ELF-1 (cell line): ENCODE measurements around the gene SMARCC1.
A peak's percentile ranks its signal among the peaks of the same experiment; 100 is the strongest.

ENCODE experiments used
- DNase-seq: peaks from one replicate; pipeline ENCODE4 v3.0.0-alpha.2; 2016; ENCODE audit warnings: low read depth, low spot score

The SMARCC1 gene

DNA sequence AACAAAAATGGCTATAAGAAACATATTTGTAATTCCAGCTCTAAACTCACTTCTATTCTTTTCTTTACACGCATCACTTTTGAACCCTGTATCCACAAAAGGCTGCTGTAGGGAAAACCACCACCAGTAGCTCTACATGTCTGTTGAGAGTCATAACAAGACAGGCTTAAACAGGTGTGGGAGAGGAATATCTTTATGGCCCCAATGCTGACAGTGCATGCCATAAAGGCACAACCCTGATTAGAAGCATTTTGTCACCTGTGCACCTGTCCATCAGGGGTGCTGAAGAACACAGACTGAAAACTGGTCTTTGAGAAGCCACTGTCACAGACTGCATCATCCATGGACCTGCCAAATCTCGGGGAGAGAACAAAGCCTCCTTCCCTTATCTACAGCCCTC, 191.5 kb downstream of the SMARCC1 start:
- no peak for DNase-seq

DNA sequence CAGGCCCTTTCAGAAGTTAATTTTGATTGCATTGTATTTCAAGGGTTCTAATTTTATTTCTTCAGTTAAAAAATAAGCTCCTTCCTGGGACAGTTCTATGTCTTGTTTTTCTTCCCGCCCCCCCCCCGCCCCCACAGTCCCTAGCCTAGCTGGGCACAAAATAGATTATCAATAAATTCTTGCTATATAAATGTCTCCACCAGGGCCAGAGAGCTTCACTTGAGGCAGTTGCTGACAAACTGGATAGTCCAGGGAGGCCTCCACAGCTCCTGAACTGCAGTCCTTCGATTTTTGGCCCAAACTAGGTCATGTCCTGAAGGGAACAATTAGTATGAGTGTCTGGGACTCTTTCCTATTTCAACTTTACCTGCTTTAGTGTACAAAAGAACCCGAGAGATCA, 193.1 kb downstream of the SMARCC1 start:
- DNase-seq = no peak

DNA sequence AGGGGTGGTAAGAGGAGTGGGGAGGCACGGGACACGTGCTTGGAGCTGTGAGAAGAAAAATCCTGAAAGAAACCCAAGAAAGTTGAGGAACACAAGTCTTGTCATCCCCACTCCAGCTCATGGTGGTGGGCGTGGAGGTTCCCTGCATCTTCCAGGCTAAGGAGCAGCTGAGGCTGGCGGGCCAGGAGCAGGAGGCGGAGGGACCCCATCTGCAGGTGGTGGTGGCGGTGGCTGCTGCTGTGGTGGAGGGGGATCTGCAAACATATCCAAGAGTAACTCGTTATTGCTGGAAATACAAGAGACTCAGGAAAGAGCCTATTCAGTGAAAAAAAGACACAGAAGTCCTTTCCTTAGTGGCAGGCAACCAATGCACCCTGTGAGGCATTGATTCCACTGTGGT, 193.6 kb downstream of the SMARCC1 start:
- DNase-seq = no peak

DNA sequence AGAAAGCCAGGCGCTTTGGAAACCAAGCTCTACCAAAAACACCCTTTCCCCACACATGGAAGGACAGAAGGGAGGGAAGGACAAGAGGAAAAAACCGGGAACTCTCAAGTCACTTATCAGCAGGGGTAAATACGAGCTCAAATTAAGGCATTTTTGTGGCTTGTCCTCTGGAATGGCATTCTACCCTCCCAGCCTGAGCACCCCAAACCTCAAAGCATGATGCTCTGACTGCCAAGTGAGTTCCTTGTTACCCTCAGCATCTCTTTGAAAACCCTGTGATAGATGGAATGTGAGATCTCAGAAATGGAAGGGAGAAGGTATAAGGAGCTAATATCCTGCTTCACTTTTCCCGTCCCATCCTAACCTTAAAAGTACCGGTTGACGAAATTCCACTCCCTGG, 194.9 kb downstream of the SMARCC1 start:
- DNase-seq = no peak

- DNase-seq = peak; percentile 22
Observed at GRCh38 chr3:47583320-47584075, 198.2 kb downstream of the SMARCC1 start.

DNA sequence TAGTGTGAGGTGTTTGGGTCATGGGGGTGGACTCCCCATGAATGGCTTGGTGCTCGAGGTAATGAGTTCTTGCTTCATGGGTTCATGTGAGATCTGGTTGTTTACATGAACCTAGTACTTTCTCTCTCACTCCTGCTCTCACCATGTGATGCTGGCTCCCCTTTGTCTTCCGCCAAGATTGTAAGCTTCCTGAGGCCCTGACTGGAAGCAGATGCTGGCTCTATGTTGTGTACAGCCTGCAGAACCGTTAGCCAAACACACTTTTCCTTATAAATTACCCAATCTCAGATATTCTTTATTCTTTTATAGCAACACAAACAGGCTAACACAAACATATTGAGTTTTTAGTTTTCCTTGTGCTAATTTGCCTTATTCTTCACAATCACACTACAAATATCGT, 199.9 kb downstream of the SMARCC1 start:
- no peak for DNase-seq

DNA sequence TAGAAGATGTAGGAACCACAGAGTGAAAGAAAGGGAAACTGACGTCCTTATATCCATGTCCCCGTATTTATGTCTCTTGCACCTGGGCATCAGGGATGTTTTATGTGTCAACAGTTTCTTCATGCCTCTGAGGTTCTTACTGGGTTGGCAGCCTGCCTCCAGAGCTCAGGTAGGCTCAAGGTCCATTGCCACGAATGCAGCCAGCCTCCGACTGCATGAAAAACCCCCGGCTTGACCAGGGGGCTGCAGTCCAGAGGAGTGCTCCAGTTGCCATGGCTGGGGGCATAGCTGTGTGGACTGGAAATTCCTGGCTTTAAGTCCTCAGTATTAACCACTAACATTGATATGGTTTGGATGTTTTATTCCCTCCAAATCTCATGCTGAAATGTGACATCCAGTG, 200.3 kb downstream of the SMARCC1 start:
- no peak for DNase-seq

DNA sequence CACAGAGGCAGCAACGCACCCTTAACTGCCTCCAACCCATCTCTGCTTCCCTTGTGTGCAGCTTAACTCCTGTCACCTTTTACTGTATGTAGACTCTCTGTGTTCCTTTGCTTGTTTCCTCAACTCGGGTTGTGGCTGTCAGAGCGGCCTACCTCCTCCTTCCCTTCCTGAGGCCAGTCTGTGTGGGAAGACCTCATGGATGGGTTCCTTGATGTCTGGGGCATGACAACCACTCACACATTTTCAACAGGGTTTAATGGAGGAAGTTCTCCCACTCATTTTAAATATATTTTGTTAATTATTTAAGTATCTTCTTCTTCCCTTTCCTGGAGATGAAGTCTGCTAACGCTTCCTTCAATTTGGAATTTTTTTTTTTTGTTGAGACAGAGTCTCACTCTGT, 201.2 kb downstream of the SMARCC1 start:
- DNase-seq = peak; percentile 10

GRCh38 chr3:47579875-47580274, 201.8 kb downstream of the SMARCC1 start:
- no peak for DNase-seq

GRCh38 chr3:47578691-47579632, 202.7 kb downstream of the SMARCC1 start, which contains the start of gene CSPG5:
Gene CSPG5, minus strand, starts transcription at chr3:47578865. Its CDS starts 172 bp downstream, at chr3:47578693.
- peak; percentile 21 for DNase-seq

- DNase-seq = no peak
Observed at GRCh38 chr3:47578119-47578632, 203.5 kb downstream of the SMARCC1 start.

GRCh38 chr3:47577583-47578118, 204.0 kb downstream of the SMARCC1 start:
- DNase-seq = peak; percentile 28

DNA sequence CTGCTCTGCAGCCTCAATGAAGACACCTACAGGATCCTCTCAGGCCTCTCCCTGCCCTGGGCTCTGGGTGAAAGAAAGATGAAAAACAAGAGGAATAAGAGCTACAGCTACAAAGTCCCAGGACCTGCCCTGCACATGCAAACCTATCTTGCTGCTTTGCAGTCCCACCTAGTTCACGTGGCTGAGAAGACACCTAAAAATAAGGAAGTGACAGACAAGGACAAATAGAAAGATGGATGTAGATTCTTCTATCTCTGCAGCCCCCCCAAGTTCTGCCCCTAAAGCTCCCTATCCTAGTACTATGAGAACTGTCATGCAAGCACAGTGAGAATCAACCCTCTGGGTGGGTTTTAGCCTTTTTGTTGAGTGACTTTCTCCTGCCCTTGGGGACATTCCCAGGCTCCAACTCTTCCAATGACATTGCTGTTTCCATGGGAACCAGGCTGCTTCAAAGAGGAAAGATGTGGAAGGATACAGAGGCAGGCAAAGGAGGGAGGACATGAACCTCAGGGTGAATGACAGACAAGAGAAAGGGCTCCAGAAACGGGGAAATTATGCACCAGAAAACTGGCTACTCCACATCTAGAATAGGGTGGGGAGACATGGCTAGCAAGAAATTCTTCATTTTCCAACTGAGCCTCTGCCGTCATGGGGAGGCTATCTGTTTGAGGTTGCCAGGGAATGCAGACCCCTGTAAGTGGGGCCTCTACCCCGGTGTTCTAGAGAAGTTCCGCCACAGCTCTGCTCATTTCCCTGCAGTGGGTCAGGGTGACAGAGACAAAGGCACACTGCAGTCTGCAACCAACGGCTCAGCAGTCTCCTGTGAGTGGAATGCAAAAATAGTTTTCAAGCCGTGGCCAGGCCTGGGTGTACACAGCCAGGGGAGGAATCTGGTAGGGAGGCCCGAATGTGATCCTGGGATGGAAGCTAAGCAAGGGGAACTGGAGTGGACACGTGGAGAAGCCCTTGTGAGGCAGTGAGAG, 208.2 kb downstream of the SMARCC1 start:
- peak; percentile 50 for DNase-seq

DNA sequence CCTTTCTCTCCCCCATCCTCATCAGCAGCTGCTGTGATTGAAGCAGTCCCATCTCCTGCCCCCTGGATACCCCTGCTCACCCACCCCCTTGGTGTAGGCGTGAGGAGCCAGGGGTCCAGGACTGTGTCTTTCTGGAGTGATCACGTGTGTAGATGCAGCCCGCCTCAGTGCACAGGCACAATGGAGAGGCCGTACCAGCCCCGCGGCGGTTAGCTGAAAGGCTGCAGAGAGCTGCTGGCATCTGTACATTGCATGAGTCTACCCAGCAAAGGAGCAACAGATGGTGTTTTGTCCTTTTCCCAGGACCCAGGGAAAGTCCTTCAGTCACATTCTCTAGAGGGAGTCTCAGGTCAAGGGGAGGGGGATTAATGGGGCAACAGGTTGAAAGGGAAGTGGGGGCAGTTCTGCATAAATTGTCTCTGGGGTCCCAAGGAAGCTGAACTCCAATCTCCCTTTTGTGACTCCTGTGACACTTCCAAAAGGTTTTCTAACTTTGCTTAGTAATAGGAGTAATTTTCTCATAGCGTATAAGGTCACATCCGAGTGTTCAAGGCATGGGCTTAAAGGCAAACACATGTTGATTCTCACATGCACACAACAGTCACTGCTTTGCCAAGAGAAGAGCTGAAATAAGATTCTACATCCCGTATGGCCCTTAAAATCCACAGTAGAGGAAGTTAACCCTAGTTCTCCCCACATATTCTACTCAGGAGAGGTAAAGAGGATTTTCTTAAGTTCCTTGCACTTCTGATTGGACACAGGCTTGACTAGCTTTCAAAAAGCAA, 210.1 kb downstream of the SMARCC1 start:
- DNase-seq = no peak

- DNase-seq = no peak
Observed at GRCh38 chr3:47568901-47569300, 212.8 kb downstream of the SMARCC1 start.

GRCh38 chr3:47567149-47567548, 214.5 kb downstream of the SMARCC1 start:
- no peak for DNase-seq

- DNase-seq = no peak
Observed at GRCh38 chr3:47566667-47567066, 215.0 kb downstream of the SMARCC1 start.

DNA sequence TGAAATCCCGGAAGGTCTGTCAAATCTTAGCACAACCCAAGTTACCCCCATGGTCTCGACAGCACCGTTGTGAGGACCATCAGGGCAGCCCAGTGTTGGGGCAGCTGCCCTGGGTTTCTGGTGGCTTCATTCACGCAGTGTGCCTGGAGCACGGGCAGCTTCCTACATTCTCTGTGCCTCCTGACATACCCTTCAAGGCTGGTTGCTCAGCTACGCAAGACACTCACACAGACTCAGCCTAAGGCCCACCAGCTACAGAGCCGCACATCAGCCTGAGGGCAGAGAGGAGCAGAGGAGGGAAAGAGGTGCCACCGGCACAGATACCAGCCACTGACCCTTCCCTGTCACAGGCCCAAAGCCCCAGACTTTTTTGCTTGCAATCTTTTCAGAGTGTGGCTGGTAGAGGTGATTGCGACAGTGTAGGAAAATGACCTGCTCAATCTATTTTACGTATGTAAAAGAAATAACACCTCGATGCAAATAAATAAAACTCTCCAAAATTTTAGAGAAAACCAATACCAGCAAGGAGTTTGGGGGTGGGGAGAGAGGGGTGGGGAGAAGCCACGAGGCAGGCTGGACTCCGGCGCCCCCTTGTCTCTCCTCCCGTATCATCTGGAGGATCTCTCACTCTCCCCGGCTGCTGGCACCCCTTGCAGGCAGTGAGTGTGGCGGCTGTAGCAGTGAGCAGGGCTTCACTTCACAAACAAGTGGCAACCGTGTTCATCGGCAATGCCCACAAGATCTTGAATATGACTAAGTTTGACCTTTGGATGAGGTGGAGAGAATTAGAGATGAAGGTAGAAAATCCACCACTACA, 215.8 kb downstream of the SMARCC1 start:
- peak; percentile 14 for DNase-seq

GRCh38 chr3:47556351-47556750, 225.3 kb downstream of the SMARCC1 start:
- DNase-seq = no peak
